Endothelial cell of umbilical vein (primary cell): ENCODE results near the gene FRS2. TPM values are rescaled to one million over a fixed set of nuclear protein-coding genes. Genes with fewer than 3 reads are reported as not detected.
A peak's percentile ranks its signal among the peaks of the same experiment; 100 is the strongest.

Experiments
- BruUV-seq: library from RNA; stranded (reverse); fragments of 400-500 nt; replicated peaks from 2 replicates; lab custom pipeline; 2021; lab: Mats Ljungman, UMichigan
- CTCF ChIA-PET: fragments of 300-600, 350-600 bp; sonication (Branson Sonifier 250); formaldehyde crosslinking; loops from one replicate; lab custom pipeline; 2021; ENCODE audit warnings: antibody characterized with exemption, inconsistent platforms; lab: Charles Lee
- POLR2A ChIA-PET: fragments of 300-600, 350-600 bp; sonication (Branson Sonifier 250); formaldehyde crosslinking; loops from one replicate; lab custom pipeline; 2021; ENCODE audit warnings: antibody characterized with exemption, inconsistent platforms; lab: Charles Lee
- DNase-seq: peaks from one replicate; pipeline ENCODE4 v3.0.0-alpha.2; 2011; ENCODE audit warnings: low read depth, low spot score
- FAIRE-seq: peaks from 2 replicates; lab custom pipeline; 2011; peaks lifted over from hg19 to GRCh38; lab: Jason Lieb, UNC
- H2AFZ ChIP-seq: 2 replicates; pipeline ENCODE4 v1.6.0; 2012; ENCODE audit warnings: low read depth, low read length, control low read depth, inconsistent platforms
- H3K27ac ChIP-seq: 2 replicates; pipeline ENCODE4 v1.5.1; 2011; ENCODE audit warnings: low read depth, mild to moderate bottlenecking, control low read depth, low read length, moderate library complexity; ENCODE audit not compliant: insufficient read depth
- H3K27me3 ChIP-seq, 2 experiments: 2 replicates each; pipeline versions ENCODE4 v1.6.0 to v1.6.1; 2011; ENCODE audit warnings: low read length in 2 of 2, mixed read lengths in 1 of 2; ENCODE audit not compliant: control insufficient read depth in 2 of 2, insufficient read depth in 2 of 2
- H3K36me3 ChIP-seq, 2 experiments: 2 replicates in 1 of 2; 3 replicates in 1 of 2; pipeline ENCODE4 v1.5.1; 2011; ENCODE audit warnings: low read length in 2 of 2, mild to moderate bottlenecking in 1 of 2, moderate library complexity in 1 of 2; ENCODE audit not compliant: control insufficient read depth in 2 of 2, insufficient read depth in 2 of 2; ENCODE audit errors: extremely low read depth in 1 of 2
- H3K4me1 ChIP-seq: 3 replicates; pipeline ENCODE4 v1.5.1; 2011; ENCODE audit warnings: mild to moderate bottlenecking, low read length; ENCODE audit not compliant: control insufficient read depth, insufficient read depth; ENCODE audit errors: extremely low read depth
- H3K4me2 ChIP-seq: 2 replicates; pipeline ENCODE4 v1.6.1; 2011; ENCODE audit warnings: low read length, control low read depth, mixed read lengths; ENCODE audit not compliant: insufficient read depth
- H3K4me3 ChIP-seq, 3 experiments: fragments of 200-600 bp in 1 of 3; sonication (generic), shearing (Covaris generic) in 1 of 3; replicated peaks in 1 of 3; 2 replicates each; pipeline ENCODE4 v1.5.1; 2011 to 2016; ENCODE audit warnings: control low read depth in 3 of 3, low read length in 3 of 3, mild to moderate bottlenecking in 2 of 3, inconsistent platforms in 1 of 3, low read depth in 1 of 3, moderate library complexity in 1 of 3; ENCODE audit not compliant: insufficient read depth in 1 of 3
- H3K79me2 ChIP-seq: 2 replicates; pipeline ENCODE4 v1.6.0; 2012; ENCODE audit warnings: low read length, inconsistent platforms; ENCODE audit not compliant: control insufficient read depth, insufficient read depth
- H3K9ac ChIP-seq: replicated peaks from 2 replicates; pipeline ENCODE3; 2011; ENCODE audit warnings: low read length, control low read depth; ENCODE audit not compliant: insufficient read depth; ENCODE audit errors: extremely low read depth
- H3K9me1 ChIP-seq: replicated peaks from 3 replicates; pipeline ENCODE4 v1.6.0; 2011; ENCODE audit warnings: mild to moderate bottlenecking, low read length; ENCODE audit not compliant: control insufficient read depth, insufficient read depth; ENCODE audit errors: extremely low read depth
- H3K9me3 ChIP-seq: replicated peaks from 2 replicates; pipeline ENCODE4 v1.5.1; 2012; ENCODE audit warnings: low read length, inconsistent platforms; ENCODE audit not compliant: control insufficient read depth, insufficient read depth
- H4K20me1 ChIP-seq: replicated peaks from 2 replicates; pipeline ENCODE3; 2011; ENCODE audit warnings: mild to moderate bottlenecking, low read length; ENCODE audit not compliant: control insufficient read depth, insufficient read depth; ENCODE audit errors: extremely low read depth
- CTCF ChIP-seq, 2 donors: IDR thresholded peaks; 1 replicate in 1 of 2; 2 replicates in 1 of 2; pipeline ENCODE4 v1.5.1; 2011; ENCODE audit warnings: low read length in 2 of 2, mild to moderate bottlenecking in 2 of 2, moderate library complexity in 2 of 2, control low read depth in 1 of 2, inconsistent platforms in 1 of 2, low read depth in 1 of 2; ENCODE audit not compliant: insufficient read depth in 1 of 2; ENCODE audit errors: extremely low read depth in 1 of 2
- EZH2 ChIP-seq: IDR thresholded peaks from 2 replicates; pipeline ENCODE4 v1.6.1; 2012; ENCODE audit warnings: borderline replicate concordance, low read depth, mild to moderate bottlenecking, moderate library complexity, low read length, inconsistent platforms; ENCODE audit not compliant: severe bottlenecking
- FOS ChIP-seq: IDR thresholded peaks from 2 replicates; pipeline ENCODE4 v1.6.1; 2011; ENCODE audit warnings: mild to moderate bottlenecking, low read length, moderate library complexity, borderline replicate concordance; ENCODE audit not compliant: insufficient read depth
- GATA2 ChIP-seq: IDR thresholded peaks from 2 replicates; pipeline ENCODE4 v1.7.0; 2011; ENCODE audit warnings: low read depth, mild to moderate bottlenecking, moderate library complexity, mixed read lengths, low read length; ENCODE audit not compliant: insufficient read length, insufficient read depth
- JUN ChIP-seq: IDR thresholded peaks from 2 replicates; pipeline ENCODE4 v1.6.1; 2011; ENCODE audit warnings: borderline replicate concordance, low read depth; ENCODE audit not compliant: insufficient read length, insufficient read depth
- MAX ChIP-seq: IDR thresholded peaks from 2 replicates; pipeline ENCODE4 v1.6.1; 2011; ENCODE audit not compliant: insufficient read depth, insufficient read length
- MYC ChIP-seq: IDR thresholded peaks from one replicate; pipeline ENCODE4 v1.6.1; 2011; ENCODE audit warnings: mild to moderate bottlenecking, low read depth, low read length
- POLR2A ChIP-seq: IDR thresholded peaks from 2 replicates; pipeline ENCODE4 v1.6.1; 2012; ENCODE audit warnings: low read depth, mild to moderate bottlenecking, control low read depth, low read length
- POLR2AphosphoS5 ChIP-seq: IDR thresholded peaks from 2 replicates; pipeline ENCODE4 v1.6.1; 2012; ENCODE audit warnings: low read depth, mild to moderate bottlenecking, control low read depth, low read length, moderate library complexity; ENCODE audit not compliant: insufficient read depth
- dilution Hi-C: fragments of 300-500 bp; cut with MboI; formaldehyde crosslinking; loops from one replicate; pipeline ENCODE4 v1.15.0; 2019; ENCODE audit warnings: low sequenced_read_pairs; ENCODE audit not compliant: extremely low pct_ligation_motif_present
- intact Hi-C: fragments of 100-400 bp; cut with micrococcal nuclease; formaldehyde crosslinking; loops from one replicate; pipeline ENCODE4 v1.10.0; 2022
- polyA plus RNA-seq, 4 experiments: library from polyadenylated mRNA; depleted of rRNA in 3 of 4; stranded (reverse) in 3 of 4; unstranded in 1 of 4; fragments of >200 nt; gene quantifications; 2 replicates each; pipeline versions ENCODE4 v1.2.1 to v1.2.3, GENCODE V29; 2011 to 2012; ENCODE audit warnings: missing spikeins in 1 of 4
- total RNA-seq: library from RNA; stranded (reverse); gene quantifications from 2 replicates; pipeline ENCODE4 v1.2.3, GENCODE V29; 2021

FRS2 gene
- total and polyA plus RNA-seq, 2 donors (not counting 3 experiments of a cell fraction or from before 2014, with no cell fraction given): 6.3 to 15.5 TPM

- Histone ChIP-seq H3K4me2 (no peak overlapping the region), H3K79me2 (no peaks in the 10 kb centered on the region), H3K27me3 (no peaks in the 10 kb centered on the region), H3K9me1 (no peaks in the 10 kb centered on the region), H3K4me3 (no peak overlapping the region), H3K4me1 (no peaks in the 10 kb centered on the region), H3K9me3 (no peaks in the 10 kb centered on the region), H3K27ac (no peak overlapping the region), H4K20me1 (no peaks in the 10 kb centered on the region), H3K36me3 (no peaks in the 10 kb centered on the region), H3K9ac (no peak overlapping the region), H2AFZ (peak overlapping the region; percentile 17)
- no TSS peak for BruUV-seq
- intact Hi-C loops (no loop called here), dilution Hi-C loops (no loop called here)
- CTCF ChIA-PET: interaction anchor here (1.1 to 3.0 kb wide), 2 partner anchors 31 to 111 kb away, joined by 4 to 11 read pairs; no protein-coding TSS in a partner anchor
- TF ChIP-seq POLR2A (no peak), EZH2 (no peak)
- no peak for DNase-seq
- POLR2A ChIA-PET: no interaction called here
- no peak for FAIRE-seq
Measured at GRCh38 chr12:69459477-69459876, 10.7 kb upstream of the FRS2 start.

- Histone ChIP-seq H3K9me3 (no peaks in the 10 kb centered on the region), H4K20me1 (no peaks in the 10 kb centered on the region), H3K4me1 (no peaks in the 10 kb centered on the region), H3K79me2 (no peaks in the 10 kb centered on the region), H3K9ac (no peak overlapping the region), H3K9me1 (no peaks in the 10 kb centered on the region), H3K27ac (no peak overlapping the region), H3K36me3 (no peaks in the 10 kb centered on the region), H3K4me3 (no peak overlapping the region), H3K4me2 (no peak overlapping the region), H2AFZ (no peak overlapping the region), H3K27me3 (no peaks in the 10 kb centered on the region)
- CTCF ChIA-PET: interaction anchor here (1.9 kb wide), 1 partner anchor 46 kb away, joined by 5 read pairs; no protein-coding TSS in a partner anchor
- FAIRE-seq (no peak), DNase-seq (no peak)
- dilution Hi-C loops (no loop called here), intact Hi-C loops (loop anchor here (5.0 kb wide), 1 partner anchor 47 kb away; no protein-coding TSS in a partner anchor)
- TF ChIP-seq FOS (no peak), MAX (no peak), POLR2AphosphoS5 (no peak), CTCF (IDR thresholded peaks at IDR 0.05; ENCODE audit: extremely low read depth in 1 of 2, insufficient read depth in 1 of 2, low read depth in 1 of 2, low read length in 2 of 2) (no peak), JUN (no peak), MYC (no peak), GATA2 (no peak), POLR2A (no peak), EZH2 (no peak)
- BruUV-seq: no TSS peak
- POLR2A ChIA-PET: no interaction called here
Measured at GRCh38 chr12:69464428-69464827, 5.8 kb upstream of the FRS2 start.
